ENCODE data around the gene AUTS2.

AUTS2 gene

GRCh38 chr7:70540641-70541040 lies 942.4 kb downstream of the AUTS2 start:
- Histone ChIP-seq H3K4me2 (ENCODE audit: low read length) (no peak overlapping the region), H2BK5ac (ENCODE audit: low read length) (no peak overlapping the region), H3K27ac (ENCODE audit: low read depth, low read length) (no peak overlapping the region), H3K79me1 (ENCODE audit: low read length) (no peaks in the 10 kb centered on the region), H3K4me3 (ENCODE audit: low read length) (no peak overlapping the region), H4K5ac (ENCODE audit: low read length) (no peak overlapping the region), H3K9ac (ENCODE audit: low read length) (no peak overlapping the region), H3K4me1 (ENCODE audit: control insufficient read depth, low read depth, low read length) (no peaks in the 10 kb centered on the region), H2AK5ac (ENCODE audit: low read length) (no peak overlapping the region), H2BK120ac (ENCODE audit: low read depth, low read length) (no peak overlapping the region), H3K18ac (ENCODE audit: low read length) (no peak overlapping the region), H3K79me2 (ENCODE audit: control insufficient read depth, insufficient read depth, low read length) (no peaks in the 10 kb centered on the region), H3K27me3 (ENCODE audit: insufficient read depth, low read length, poor library complexity) (no peaks in the 10 kb centered on the region), H2BK15ac (replicated peaks; ENCODE audit: low read depth) (no peak overlapping the region), H3K4ac (ENCODE audit: low read depth, low read length) (no peak overlapping the region), H3K36me3 (ENCODE audit: control insufficient read depth, insufficient read depth, low read length) (no peaks in the 10 kb centered on the region), H4K8ac (ENCODE audit: low read depth, low read length) (no peak overlapping the region), H3K23ac (ENCODE audit: low read length) (no peak overlapping the region), H3K56ac (ENCODE audit: low read length) (no peak overlapping the region)
- no peak for DNase-seq
- no CpG with 5 or more reads among the region's 1 CpG for WGBS (ENCODE audit: extremely low coverage, insufficient coverage, low lambda C conversion rate)

GRCh38 chr7:70542750-70543376 lies 944.6 kb downstream of the AUTS2 start:
- Histone ChIP-seq H3K27ac (ENCODE audit: low read depth, low read length) (no peak overlapping the region), H3K4me3 (ENCODE audit: low read length) (no peak overlapping the region), H3K4me2 (ENCODE audit: low read length) (no peak overlapping the region), H2BK5ac (ENCODE audit: low read length) (no peak overlapping the region), H3K18ac (ENCODE audit: low read length) (no peak overlapping the region), H2BK15ac (replicated peaks; ENCODE audit: low read depth) (no peak overlapping the region), H3K79me1 (ENCODE audit: low read length) (no peaks in the 10 kb centered on the region), H3K4me1 (ENCODE audit: control insufficient read depth, low read depth, low read length) (no peaks in the 10 kb centered on the region), H3K56ac (ENCODE audit: low read length) (no peak overlapping the region), H3K4ac (ENCODE audit: low read depth, low read length) (no peak overlapping the region), H2AK5ac (ENCODE audit: low read length) (no peak overlapping the region), H4K5ac (ENCODE audit: low read length) (no peak overlapping the region), H3K79me2 (ENCODE audit: control insufficient read depth, insufficient read depth, low read length) (no peaks in the 10 kb centered on the region), H3K9ac (ENCODE audit: low read length) (no peak overlapping the region), H2BK120ac (ENCODE audit: low read depth, low read length) (no peak overlapping the region), H3K36me3 (ENCODE audit: control insufficient read depth, insufficient read depth, low read length) (no peaks in the 10 kb centered on the region), H3K23ac (ENCODE audit: low read length) (no peak overlapping the region), H4K8ac (ENCODE audit: low read depth, low read length) (no peak overlapping the region), H3K27me3 (ENCODE audit: insufficient read depth, low read length, poor library complexity) (no peaks in the 10 kb centered on the region)
- no CpG with 5 or more reads among the region's 1 CpG for WGBS (ENCODE audit: extremely low coverage, insufficient coverage, low lambda C conversion rate)
- DNase-seq, result no peak

- Histone ChIP-seq H3K27ac (ENCODE audit: low read depth, low read length) (no peak overlapping the region), H3K18ac (ENCODE audit: low read length) (no peak overlapping the region), H3K79me1 (ENCODE audit: low read length) (no peaks in the 10 kb centered on the region), H3K79me2 (ENCODE audit: control insufficient read depth, insufficient read depth, low read length) (no peaks in the 10 kb centered on the region), H3K4me2 (ENCODE audit: low read length) (no peak overlapping the region), H2BK120ac (ENCODE audit: low read depth, low read length) (no peak overlapping the region), H3K4me3 (ENCODE audit: low read length) (no peak overlapping the region), H4K5ac (ENCODE audit: low read length) (no peak overlapping the region), H3K27me3 (ENCODE audit: insufficient read depth, low read length, poor library complexity) (no peaks in the 10 kb centered on the region), H3K36me3 (ENCODE audit: control insufficient read depth, insufficient read depth, low read length) (no peaks in the 10 kb centered on the region), H4K8ac (ENCODE audit: low read depth, low read length) (no peak overlapping the region), H2AK5ac (ENCODE audit: low read length) (no peak overlapping the region), H2BK15ac (replicated peaks; ENCODE audit: low read depth) (no peak overlapping the region), H3K56ac (ENCODE audit: low read length) (no peak overlapping the region), H3K4ac (ENCODE audit: low read depth, low read length) (no peak overlapping the region), H3K4me1 (ENCODE audit: control insufficient read depth, low read depth, low read length) (no peaks in the 10 kb centered on the region), H3K9ac (ENCODE audit: low read length) (no peak overlapping the region), H3K23ac (ENCODE audit: low read length) (no peak overlapping the region), H2BK5ac (ENCODE audit: low read length) (no peak overlapping the region)
- no peak for DNase-seq
- no CpG with 5 or more reads among the region's 2 CpGs for WGBS (ENCODE audit: extremely low coverage, insufficient coverage, low lambda C conversion rate)
Observed at GRCh38 chr7:70544016-70544415, 945.7 kb downstream of the AUTS2 start.

GRCh38 chr7:70545214-70545613 lies 946.9 kb downstream of the AUTS2 start:
- Histone ChIP-seq H3K23ac (ENCODE audit: low read length) (no peak overlapping the region), H4K8ac (ENCODE audit: low read depth, low read length) (no peak overlapping the region), H4K5ac (ENCODE audit: low read length) (no peak overlapping the region), H2AK5ac (ENCODE audit: low read length) (no peak overlapping the region), H3K4me2 (ENCODE audit: low read length) (no peak overlapping the region), H2BK120ac (ENCODE audit: low read depth, low read length) (no peak overlapping the region), H3K4me3 (ENCODE audit: low read length) (no peak overlapping the region), H3K79me1 (ENCODE audit: low read length) (no peaks in the 10 kb centered on the region), H2BK15ac (replicated peaks; ENCODE audit: low read depth) (no peak overlapping the region), H3K9ac (ENCODE audit: low read length) (no peak overlapping the region), H3K79me2 (ENCODE audit: control insufficient read depth, insufficient read depth, low read length) (no peaks in the 10 kb centered on the region), H3K36me3 (ENCODE audit: control insufficient read depth, insufficient read depth, low read length) (no peaks in the 10 kb centered on the region), H2BK5ac (ENCODE audit: low read length) (no peak overlapping the region), H3K56ac (ENCODE audit: low read length) (no peak overlapping the region), H3K4ac (ENCODE audit: low read depth, low read length) (no peak overlapping the region), H3K27me3 (ENCODE audit: insufficient read depth, low read length, poor library complexity) (no peaks in the 10 kb centered on the region), H3K4me1 (ENCODE audit: control insufficient read depth, low read depth, low read length) (no peaks in the 10 kb centered on the region), H3K18ac (ENCODE audit: low read length) (no peak overlapping the region), H3K27ac (ENCODE audit: low read depth, low read length) (no peak overlapping the region)
- no CpG with 5 or more reads among the region's 6 CpGs for WGBS (ENCODE audit: extremely low coverage, insufficient coverage, low lambda C conversion rate)
- no peak for DNase-seq

GRCh38 chr7:70552141-70552540 lies 953.9 kb downstream of the AUTS2 start:
- no peak overlapping the region for H3K9ac ChIP-seq (ENCODE audit: low read length)
- no peak overlapping the region for H4K8ac ChIP-seq (ENCODE audit: low read depth, low read length)

GRCh38 chr7:70553364-70553763 lies 955.1 kb downstream of the AUTS2 start:
- H4K5ac ChIP-seq (ENCODE audit: low read length), result no peak overlapping the region
- no peak overlapping the region for H2BK15ac ChIP-seq (replicated peaks; ENCODE audit: low read depth)
- no peak for DNase-seq
- no peak overlapping the region for H3K56ac ChIP-seq (ENCODE audit: low read length)
- H2AK5ac ChIP-seq (ENCODE audit: low read length), result no peak overlapping the region
- no peak overlapping the region for H3K27ac ChIP-seq (ENCODE audit: low read depth, low read length)
- H2BK120ac ChIP-seq (ENCODE audit: low read depth, low read length), result no peak overlapping the region
- H3K9ac ChIP-seq (ENCODE audit: low read length), result no peak overlapping the region
- H3K4me3 ChIP-seq (ENCODE audit: low read length), result no peak overlapping the region
- WGBS (ENCODE audit: extremely low coverage, insufficient coverage, low lambda C conversion rate), result no CpG with 5 or more reads among the region's 1 CpG
- H3K18ac ChIP-seq (ENCODE audit: low read length), result no peak overlapping the region
- H3K4me1 ChIP-seq (ENCODE audit: control insufficient read depth, low read depth, low read length), result no peaks in the 10 kb centered on the region
- H3K23ac ChIP-seq (ENCODE audit: low read length), result no peak overlapping the region
- H4K8ac ChIP-seq (ENCODE audit: low read depth, low read length), result no peak overlapping the region
- no peak overlapping the region for H3K4ac ChIP-seq (ENCODE audit: low read depth, low read length)
- no peaks in the 10 kb centered on the region for H3K79me1 ChIP-seq (ENCODE audit: low read length)
- no peak overlapping the region for H2BK5ac ChIP-seq (ENCODE audit: low read length)
- no peaks in the 10 kb centered on the region for H3K36me3 ChIP-seq (ENCODE audit: control insufficient read depth, insufficient read depth, low read length)
- no peak overlapping the region for H3K4me2 ChIP-seq (ENCODE audit: low read length)
- H3K79me2 ChIP-seq (ENCODE audit: control insufficient read depth, insufficient read depth, low read length), result no peaks in the 10 kb centered on the region
- H3K27me3 ChIP-seq (ENCODE audit: insufficient read depth, low read length, poor library complexity), result no peaks in the 10 kb centered on the region

More at GRCh38 chr7:70552141-70552540, 953.9 kb downstream of the AUTS2 start:
- H3K4me2 ChIP-seq (ENCODE audit: low read length), result no peak overlapping the region
- H3K18ac ChIP-seq (ENCODE audit: low read length), result no peak overlapping the region
- H4K5ac ChIP-seq (ENCODE audit: low read length), result no peak overlapping the region
- H2BK5ac ChIP-seq (ENCODE audit: low read length), result no peak overlapping the region
- H3K4me1 ChIP-seq (ENCODE audit: control insufficient read depth, low read depth, low read length), result no peaks in the 10 kb centered on the region
- no peak overlapping the region for H2BK120ac ChIP-seq (ENCODE audit: low read depth, low read length)
- H3K36me3 ChIP-seq (ENCODE audit: control insufficient read depth, insufficient read depth, low read length), result no peaks in the 10 kb centered on the region
- H3K27me3 ChIP-seq (ENCODE audit: insufficient read depth, low read length, poor library complexity), result no peaks in the 10 kb centered on the region
- no peak overlapping the region for H2AK5ac ChIP-seq (ENCODE audit: low read length)
- no peak overlapping the region for H3K4ac ChIP-seq (ENCODE audit: low read depth, low read length)
- H3K27ac ChIP-seq (ENCODE audit: low read depth, low read length), result no peak overlapping the region
- H3K4me3 ChIP-seq (ENCODE audit: low read length), result no peak overlapping the region
- no peak for DNase-seq
- no peaks in the 10 kb centered on the region for H3K79me1 ChIP-seq (ENCODE audit: low read length)
- no peaks in the 10 kb centered on the region for H3K79me2 ChIP-seq (ENCODE audit: control insufficient read depth, insufficient read depth, low read length)
- WGBS (ENCODE audit: extremely low coverage, insufficient coverage, low lambda C conversion rate), result no CpG with 5 or more reads among the region's 3 CpGs
- no peak overlapping the region for H2BK15ac ChIP-seq (replicated peaks; ENCODE audit: low read depth)
- no peak overlapping the region for H3K56ac ChIP-seq (ENCODE audit: low read length)
- H3K23ac ChIP-seq (ENCODE audit: low read length), result no peak overlapping the region

Measured in mesendoderm (in vitro differentiated cells).